Activated CD8-positive, alpha-beta T cell treated with anti-CD3 and anti-CD28 coated beads for 36 hours (primary cell): ENCODE measurements around the gene TMEM145. TPM values are rescaled to one million over a fixed set of nuclear protein-coding genes. Genes with fewer than 3 reads are reported as not detected.

Experiments
- ATAC-seq: fragments of 200-7000 bp; cut with Tn5 transposase; one replicate; pipeline ENCODE4 v1.10.0; 2021; ENCODE audit warnings: mild to moderate bottlenecking, moderate library complexity
- CTCF ChIA-PET: fragments of 350-600 bp; sonication (Branson Sonifier 250); formaldehyde crosslinking; loops from one replicate; lab custom pipeline; 2021; ENCODE audit warnings: antibody characterized with exemption; lab: Charles Lee
- POLR2A ChIA-PET: fragments of 350-600 bp; sonication (Branson Sonifier 250); formaldehyde crosslinking; loops from one replicate; lab custom pipeline; 2021; ENCODE audit warnings: antibody characterized with exemption; lab: Charles Lee
- DNase-seq: peaks from one replicate; pipeline ENCODE4 v3.0.0-alpha.2; 2020
- H3K27ac Mint-ChIP-seq: one replicate; pipeline ENCODE4 v1.8.0; 2021; ENCODE audit warnings: mild to moderate bottlenecking, mixed read lengths
- H3K27me3 Mint-ChIP-seq: one replicate; pipeline ENCODE4 v1.8.0; 2021; ENCODE audit warnings: mixed read lengths
- H3K36me3 Mint-ChIP-seq: one replicate; pipeline ENCODE4 v1.8.0; 2021; ENCODE audit warnings: low read depth, mixed read lengths
- H3K4me1 Mint-ChIP-seq: one replicate; pipeline ENCODE4 v1.8.0; 2021; ENCODE audit warnings: low read depth, mixed read lengths
- H3K4me3 Mint-ChIP-seq: one replicate; pipeline ENCODE4 v1.8.0; 2021; ENCODE audit warnings: mild to moderate bottlenecking, moderate library complexity, mixed read lengths
- H3K9me3 Mint-ChIP-seq: one replicate; pipeline ENCODE4 v1.8.0; 2021; ENCODE audit warnings: mixed read lengths
- intact Hi-C: fragments of 100-400 bp; cut with micrococcal nuclease; formaldehyde crosslinking; loops from one replicate; pipeline ENCODE4 v1.10.0; 2022
- total RNA-seq, 2 experiments: library from RNA; stranded (reverse); gene quantifications; one replicate each; pipeline ENCODE4 v1.2.3, GENCODE V29; 2021
- TF ChIP-seq, protein P1 (sequence below): fragments of 200-600 bp; IDR thresholded peaks from one replicate; pipeline ENCODE4 v1.8.0; 2022; ENCODE audit warnings: antibody characterized with exemption, mild to moderate bottlenecking

TMEM145 gene
- total RNA-seq, 2 experiments from 2014 or later, result 3.0 to 3.2 TPM

DNA sequence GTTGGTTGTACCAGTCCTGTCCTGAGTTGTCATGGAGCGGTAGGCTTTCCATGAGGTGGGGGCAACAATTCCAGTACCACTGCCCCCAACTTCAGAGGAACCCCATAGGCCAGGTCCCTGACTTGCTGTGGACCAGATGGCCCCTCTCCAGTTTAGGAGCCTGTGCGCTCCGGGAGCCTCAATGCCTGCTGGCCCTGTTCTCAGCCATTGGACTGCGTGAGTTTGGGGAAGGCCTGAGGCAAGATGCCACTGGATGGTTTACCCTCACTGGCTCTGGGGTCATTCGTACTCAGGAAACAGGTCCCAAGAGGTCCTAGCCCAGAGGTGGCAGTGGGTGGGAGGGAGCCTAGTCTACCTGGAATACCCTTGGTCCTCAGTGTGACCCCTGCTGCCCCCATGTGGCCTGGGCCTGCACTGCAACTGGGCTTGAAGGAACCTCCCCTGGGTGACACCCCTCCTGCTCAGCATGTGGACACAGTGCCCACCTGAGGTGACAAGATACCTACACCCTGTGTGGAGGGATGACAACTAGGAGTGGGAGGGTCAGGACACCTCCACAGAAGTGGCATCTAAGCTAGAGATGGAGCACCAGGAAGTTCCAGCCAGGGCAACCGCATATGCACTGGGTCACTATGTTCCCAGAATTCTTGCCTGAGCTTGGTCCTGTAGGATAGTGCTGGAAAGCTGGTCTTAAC, 17.1 kb upstream of the TMEM145 start:
- intact Hi-C loops, result no loop called here
- TF ChIP-seq, protein P1, sequence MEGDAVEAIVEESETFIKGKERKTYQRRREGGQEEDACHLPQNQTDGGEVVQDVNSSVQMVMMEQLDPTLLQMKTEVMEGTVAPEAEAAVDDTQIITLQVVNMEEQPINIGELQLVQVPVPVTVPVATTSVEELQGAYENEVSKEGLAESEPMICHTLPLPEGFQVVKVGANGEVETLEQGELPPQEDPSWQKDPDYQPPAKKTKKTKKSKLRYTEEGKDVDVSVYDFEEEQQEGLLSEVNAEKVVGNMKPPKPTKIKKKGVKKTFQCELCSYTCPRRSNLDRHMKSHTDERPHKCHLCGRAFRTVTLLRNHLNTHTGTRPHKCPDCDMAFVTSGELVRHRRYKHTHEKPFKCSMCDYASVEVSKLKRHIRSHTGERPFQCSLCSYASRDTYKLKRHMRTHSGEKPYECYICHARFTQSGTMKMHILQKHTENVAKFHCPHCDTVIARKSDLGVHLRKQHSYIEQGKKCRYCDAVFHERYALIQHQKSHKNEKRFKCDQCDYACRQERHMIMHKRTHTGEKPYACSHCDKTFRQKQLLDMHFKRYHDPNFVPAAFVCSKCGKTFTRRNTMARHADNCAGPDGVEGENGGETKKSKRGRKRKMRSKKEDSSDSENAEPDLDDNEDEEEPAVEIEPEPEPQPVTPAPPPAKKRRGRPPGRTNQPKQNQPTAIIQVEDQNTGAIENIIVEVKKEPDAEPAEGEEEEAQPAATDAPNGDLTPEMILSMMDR, result peak; percentile 94
- Mint-ChIP-seq H3K27me3 (no peaks in the 10 kb centered on the region), H3K27ac (peak overlapping the region; percentile 15), H3K9me3 (no peaks in the 10 kb centered on the region), H3K36me3 (peaks cover 22% of the 10 kb centered on the region), H3K4me1 (peaks cover 6% of the 10 kb centered on the region), H3K4me3 (no peak overlapping the region)
- ChIA-PET CTCF (interaction anchor here (0.6 to 2.8 kb wide), 19 partner anchors 8 to 183 kb away, joined by 3 to 14 read pairs (median 4); partner anchors contain the start of genes GSK3A and POU2F2), POLR2A (interaction anchor here (0.9 to 1.2 kb wide), 6 partner anchors 12 to 25 kb away, joined by 3 read pairs; no protein-coding TSS in a partner anchor)
- ATAC-seq, result peak; percentile 99
- peak; percentile 95 for DNase-seq

DNA sequence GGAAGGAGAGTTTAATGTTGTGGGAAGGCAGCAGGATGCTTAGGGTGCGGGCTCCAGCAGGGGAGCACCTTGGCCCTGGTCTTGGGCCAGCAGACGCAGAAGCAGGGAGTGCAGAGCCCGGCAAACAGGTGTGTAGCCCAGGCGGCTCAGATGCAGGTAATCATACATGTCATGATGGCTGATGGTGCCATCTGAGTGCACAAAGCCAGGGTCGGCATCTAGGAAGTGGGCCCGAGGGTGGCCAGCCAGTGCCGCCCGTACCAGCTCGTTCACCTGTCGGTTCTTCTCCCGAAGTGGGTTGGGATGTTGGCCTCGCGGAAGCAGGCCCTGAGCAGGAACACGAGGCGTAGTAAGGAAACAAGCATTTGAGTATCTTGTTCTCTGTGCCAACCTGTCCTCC, 16.1 kb upstream of the TMEM145 start:
- H3K27ac Mint-ChIP-seq, result no peak overlapping the region
- TF ChIP-seq, protein P1, result no peak
- H3K9me3 Mint-ChIP-seq, result no peaks in the 10 kb centered on the region
- CTCF ChIA-PET, result interaction anchor here (0.8 to 2.8 kb wide), 15 partner anchors 9 to 174 kb away, joined by 3 to 14 read pairs (median 4); partner anchors contain the start of genes GSK3A and POU2F2
- POLR2A ChIA-PET, result interaction anchor here (0.9 to 1.3 kb wide), 4 partner anchors 12 to 52 kb away, joined by 3 read pairs; no protein-coding TSS in a partner anchor
- no peak for ATAC-seq
- intact Hi-C loops, result no loop called here
- no peak for DNase-seq
- no peaks in the 10 kb centered on the region for H3K27me3 Mint-ChIP-seq
- H3K36me3 Mint-ChIP-seq, result peaks cover 18% of the 10 kb centered on the region
- peaks cover 12% of the 10 kb centered on the region for H3K4me1 Mint-ChIP-seq
- H3K4me3 Mint-ChIP-seq, result no peak overlapping the region

DNA sequence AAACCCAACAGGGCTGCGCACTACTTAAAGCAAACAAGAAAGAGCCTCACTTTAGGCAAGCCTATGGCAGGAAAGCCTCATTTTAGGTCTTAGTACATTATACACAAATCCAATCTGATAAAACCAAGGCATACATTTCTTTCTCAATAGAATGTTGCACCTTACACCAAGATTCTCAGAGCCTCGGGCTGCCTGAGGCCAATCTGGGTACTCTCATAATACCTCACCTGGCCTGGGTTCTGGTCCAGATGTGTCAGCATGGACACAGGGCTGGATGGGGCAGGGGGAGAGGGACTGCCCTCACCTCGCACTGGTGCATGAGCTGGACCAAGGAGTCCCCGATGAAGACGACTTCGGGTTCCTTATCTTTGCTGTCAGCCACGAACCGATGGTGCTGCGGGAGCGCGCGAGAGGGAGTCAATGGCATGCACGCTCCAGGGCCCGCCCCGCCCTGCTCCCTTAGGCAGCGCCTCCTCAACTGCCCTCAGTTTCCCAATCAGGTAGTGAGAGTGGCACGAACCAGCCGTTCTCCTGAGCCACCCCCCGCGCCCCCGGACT, 11.4 kb upstream of the TMEM145 start, which contains the start of gene PRR19:
PRR19 (plus strand) TSS at position 487 of the 558 bp plus-strand sequence. CDS start 7,453 bp downstream, outside the sequence.
- CTCF ChIA-PET, result interaction anchor here (0.9 to 1.4 kb wide), 4 partner anchors 59 to 252 kb away, joined by 3 to 5 read pairs (median 4); no protein-coding TSS in a partner anchor
- Mint-ChIP-seq H3K9me3 (no peaks in the 10 kb centered on the region), H3K27ac (peak within 1 kb of the TSS; percentile 91), H3K4me3 (peak within 1 kb of the TSS; percentile 84), H3K4me1 (peaks cover 18% of the 10 kb centered on the region), H3K27me3 (no peaks in the 10 kb centered on the region), H3K36me3 (peaks cover 2% of the 10 kb centered on the region)
- TF ChIP-seq, protein P1, result no peak
- intact Hi-C loops, result no loop called here
- POLR2A ChIA-PET, result interaction anchor here (0.6 to 1.3 kb wide), 10 partner anchors 9 to 178 kb away, joined by 3 to 5 read pairs (median 3); no protein-coding TSS in a partner anchor
- ATAC-seq (peak; percentile 14), DNase-seq (peak; percentile 45)

DNA sequence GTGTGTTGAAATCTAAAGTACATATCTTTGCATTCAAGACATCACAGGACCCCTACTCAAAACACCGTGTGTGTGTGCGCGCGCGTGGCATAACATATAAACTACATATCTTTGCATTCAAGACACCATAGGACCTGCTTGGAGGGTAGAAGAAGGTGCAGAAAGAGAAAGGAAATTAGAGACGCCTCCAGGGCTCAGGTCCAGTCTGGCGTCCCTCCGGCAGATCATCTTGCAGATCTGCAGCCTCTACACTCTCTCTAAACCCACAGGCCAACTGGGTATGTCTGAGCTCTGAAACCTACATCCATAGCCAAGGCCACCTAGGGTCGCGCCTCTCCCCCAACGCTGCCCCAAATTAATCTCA, 10.0 kb upstream of the TMEM145 start:
- H3K9me3 Mint-ChIP-seq, result no peaks in the 10 kb centered on the region
- ChIA-PET CTCF (interaction anchor here (1.3 to 1.4 kb wide), 2 partner anchors 24 to 254 kb away, joined by 3 to 5 read pairs; no protein-coding TSS in a partner anchor), POLR2A (interaction anchor here (0.7 to 1.3 kb wide), 4 partner anchors 11 to 179 kb away, joined by 3 to 5 read pairs (median 3); no protein-coding TSS in a partner anchor)
- H3K4me1 Mint-ChIP-seq, result peaks cover 18% of the 10 kb centered on the region
- no peaks in the 10 kb centered on the region for H3K36me3 Mint-ChIP-seq
- no peak for ATAC-seq
- intact Hi-C loops, result no loop called here
- TF ChIP-seq, protein P1, result no peak
- peak overlapping the region; percentile 91 for H3K27ac Mint-ChIP-seq
- DNase-seq, result no peak
- no peaks in the 10 kb centered on the region for H3K27me3 Mint-ChIP-seq
- peak overlapping the region; percentile 84 for H3K4me3 Mint-ChIP-seq
